Kidney capillary endothelial cell (primary cell): ENCODE results near the gene S100A14.
"Not testable (repeated sequence)": the region's sequence is repeated elsewhere in the genome, so short reads cannot be mapped to it uniquely, and the experiment has no call there.

Source experiments
- DNase-seq: peaks from one replicate; pipeline ENCODE4 v3.0.0-alpha.2; 2018; ENCODE audit warnings: low spot score

The S100A14 gene

GRCh38 chr1:153586347-153586746, 29.8 kb downstream of the S100A14 start:
- no peak for DNase-seq

GRCh38 chr1:153585006-153585405, 31.1 kb downstream of the S100A14 start:
- no peak for DNase-seq

GRCh38 chr1:153583976-153584375, 32.1 kb downstream of the S100A14 start:
- DNase-seq: no peak

- DNase-seq: not testable (repeated sequence)
These were observed 32.6 kb downstream of the S100A14 start for GRCh38 chr1:153583514-153583913.

GRCh38 chr1:153582836-153583235, 33.3 kb downstream of the S100A14 start:
- DNase-seq: not testable (repeated sequence)

GRCh38 chr1:153578936-153579335, 37.2 kb downstream of the S100A14 start:
- no peak for DNase-seq

- no peak for DNase-seq
These were observed 37.6 kb downstream of the S100A14 start for GRCh38 chr1:153578490-153578889.

GRCh38 chr1:153577624-153578051, 38.5 kb downstream of the S100A14 start:
- DNase-seq: no peak

- no peak for DNase-seq
These were observed 39.0 kb downstream of the S100A14 start for GRCh38 chr1:153577138-153577537.

- DNase-seq: not testable (repeated sequence)
These were observed 40.6 kb downstream of the S100A14 start for GRCh38 chr1:153575497-153575896.

GRCh38 chr1:153575081-153575491, 41.0 kb downstream of the S100A14 start:
- DNase-seq: not testable (repeated sequence)

- no peak for DNase-seq
These were observed 42.8 kb downstream of the S100A14 start for GRCh38 chr1:153573351-153573750.

- DNase-seq: peak; percentile 89
These were observed 43.5 kb downstream of the S100A14 start for GRCh38 chr1:153572569-153573015.

- DNase-seq: no peak
These were observed 44.4 kb downstream of the S100A14 start for GRCh38 chr1:153571706-153572105.

- no peak for DNase-seq
These were observed 45.3 kb downstream of the S100A14 start for GRCh38 chr1:153570874-153571273.

GRCh38 chr1:153569465-153569864, 46.7 kb downstream of the S100A14 start:
- DNase-seq: no peak

- peak; percentile 93 for DNase-seq
These were observed 47.6 kb downstream of the S100A14 start for GRCh38 chr1:153568367-153569099.

GRCh38 chr1:153567621-153568366, 48.3 kb downstream of the S100A14 start:
- DNase-seq: peak; percentile 57

- DNase-seq: peak; percentile 99
These were observed 49.4 kb downstream of the S100A14 start for GRCh38 chr1:153566414-153567371.

- peak; percentile 88 for DNase-seq
These were observed 50.4 kb downstream of the S100A14 start, which contains the start of gene S100A2 for GRCh38 chr1:153565529-153566374. Gene S100A2 (minus strand): TSS chr1:153565844. CDS start chr1:153563877, 1,967 bp downstream.
